AG09309 (cell line): Measurements from ENCODE around the gene SLIT3.

ENCODE experiments used
- DNase-seq: peaks from one replicate; pipeline ENCODE4 v3.0.0-alpha.2; 2010; ENCODE audit warnings: low read depth
- H3K4me3 ChIP-seq: 2 replicates; pipeline ENCODE4 v1.5.1; 2011; ENCODE audit warnings: mild to moderate bottlenecking, low read depth, low read length, moderate library complexity; ENCODE audit not compliant: control insufficient read depth
- CTCF ChIP-seq: IDR thresholded peaks from 2 replicates; pipeline ENCODE4 v1.5.1; 2011; ENCODE audit warnings: mild to moderate bottlenecking, low read depth, low read length, inconsistent platforms; ENCODE audit not compliant: insufficient read depth, control insufficient read depth; ENCODE audit errors: missing control alignments

The SLIT3 gene

DNA sequence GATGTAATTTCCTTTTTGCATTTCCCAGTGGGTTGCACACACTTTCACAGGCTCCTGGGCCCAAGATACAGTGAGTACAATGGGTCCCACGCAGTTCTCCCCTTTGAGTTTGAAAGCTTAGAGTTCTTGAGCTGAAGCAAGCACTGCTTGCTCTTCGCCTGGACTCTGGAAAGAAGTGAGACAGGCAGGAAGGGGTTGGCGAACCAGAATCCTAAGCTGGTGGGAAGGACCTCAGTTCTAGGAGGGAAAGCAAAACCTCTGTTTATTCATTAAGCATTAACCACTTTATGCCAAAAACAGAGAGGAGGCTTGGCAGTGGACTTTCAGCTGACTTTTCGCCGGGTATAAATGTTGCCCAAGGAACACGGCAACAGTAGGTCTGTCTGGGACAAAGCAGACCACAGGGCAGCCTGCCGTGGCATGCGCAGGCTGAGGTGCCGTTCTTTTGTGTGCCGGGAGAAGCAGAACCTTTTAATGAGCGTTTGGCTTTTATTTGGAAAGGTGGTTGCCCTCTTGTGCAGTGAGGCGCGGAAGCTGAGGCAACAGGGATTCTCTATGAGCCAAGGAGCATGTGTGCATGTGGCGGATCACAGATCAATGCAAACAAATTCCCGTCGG, 481.8 kb downstream of the SLIT3 start:
- no peak overlapping the region for H3K4me3 ChIP-seq
- no peak for DNase-seq
- no peak for TF ChIP-seq CTCF

- no peak for DNase-seq
- no peak for TF ChIP-seq CTCF
- H3K4me3 ChIP-seq, result no peak overlapping the region
These were observed 482.4 kb downstream of the SLIT3 start for GRCh38 chr5:168818558-168818957.

DNA sequence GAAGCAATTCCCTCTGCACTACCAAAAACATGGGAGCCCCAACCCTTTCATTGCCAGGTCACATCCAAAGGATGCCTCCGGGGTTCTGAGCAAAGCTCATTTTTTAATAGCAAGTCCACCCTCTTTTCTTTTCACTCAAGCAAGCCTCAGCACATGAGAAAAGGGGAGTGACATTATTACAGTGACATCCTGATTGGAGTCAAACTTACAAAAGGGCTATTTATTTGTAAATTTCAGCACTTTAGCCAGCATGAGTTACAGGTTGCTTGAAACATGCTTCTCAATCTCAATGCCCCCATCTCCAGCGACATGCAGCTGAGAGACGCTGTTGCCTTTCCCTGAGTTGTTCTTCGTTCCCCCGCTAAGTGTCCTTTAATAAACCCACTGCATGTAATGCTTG, 483.3 kb downstream of the SLIT3 start:
- H3K4me3 ChIP-seq, result no peak overlapping the region
- TF ChIP-seq CTCF, result no peak
- no peak for DNase-seq

DNA sequence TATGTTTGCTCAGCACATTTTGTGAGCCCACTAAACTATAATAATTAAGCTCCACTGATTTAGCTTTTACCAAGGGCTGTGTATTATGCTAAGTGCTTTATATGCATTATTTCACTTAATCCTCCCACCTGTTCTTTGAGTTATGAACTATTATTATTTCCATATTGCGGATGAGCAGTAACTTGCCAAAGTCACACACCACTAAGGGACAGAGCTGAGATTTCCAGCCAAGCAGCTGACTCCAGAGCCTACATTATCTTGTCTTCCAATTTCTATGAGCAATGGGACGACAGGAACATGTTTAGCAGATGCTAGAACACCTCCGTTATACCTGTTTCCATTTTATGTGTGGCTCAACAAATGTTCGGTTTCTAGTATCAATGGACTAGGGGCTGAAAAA, 484.3 kb downstream of the SLIT3 start:
- DNase-seq, result no peak
- no peak for TF ChIP-seq CTCF
- H3K4me3 ChIP-seq, result no peak overlapping the region

- no peak for DNase-seq
- no peak for TF ChIP-seq CTCF
- no peak overlapping the region for H3K4me3 ChIP-seq
These were observed 487.6 kb downstream of the SLIT3 start for GRCh38 chr5:168813184-168813968.

- no peak for DNase-seq
- no peak for TF ChIP-seq CTCF
- H3K4me3 ChIP-seq, result no peak overlapping the region
These were observed 490.3 kb downstream of the SLIT3 start for GRCh38 chr5:168810641-168811040.
